PC-9 (cell line): ENCODE results near the gene RASSF3. TPM values are rescaled to one million over a fixed set of nuclear protein-coding genes. Genes with fewer than 3 reads are reported as not detected.

ENCODE experiments used
- BruUV-seq: library from RNA; stranded (reverse); fragments of 400-500 nt; replicated peaks from 2 replicates; lab custom pipeline; 2021; lab: Mats Ljungman, UMichigan
- CTCF ChIA-PET: fragments of 300-600 bp; sonication (Branson Sonifier 250); formaldehyde crosslinking; loops from one replicate; lab custom pipeline; 2022; ENCODE audit warnings: antibody characterized with exemption; lab: Charles Lee
- POLR2A ChIA-PET: fragments of 300-600 bp; sonication (Branson Sonifier 250); formaldehyde crosslinking; loops from one replicate; lab custom pipeline; 2022; ENCODE audit warnings: antibody characterized with exemption; ENCODE audit not compliant: unreplicated experiment; lab: Charles Lee
- DNase-seq, 2 experiments: peaks; one replicate each; pipeline versions ENCODE4 v3.0.0 to v3.0.0-alpha.2; 2015 to 2022; ENCODE audit warnings: mixed read lengths in 1 of 2
- H2AFZ ChIP-seq: fragments of 200-600 bp; sonication (generic); 2 replicates; pipeline ENCODE4 v1.8.1; 2017; ENCODE audit warnings: antibody characterized with exemption
- H3F3A ChIP-seq: fragments of 200-600 bp; sonication (generic); 2 replicates; pipeline ENCODE4 v1.8.1; 2017; ENCODE audit warnings: antibody characterized with exemption, mild to moderate bottlenecking, low read depth; ENCODE audit not compliant: insufficient read depth
- H3K27ac ChIP-seq: fragments of 200-600 bp; sonication (generic); 2 replicates; pipeline ENCODE4 v1.6.1; 2016; ENCODE audit warnings: mixed run types
- H3K27me3 ChIP-seq: fragments of 200-600 bp; sonication (generic); 2 replicates; pipeline ENCODE4 v1.6.1; 2016; ENCODE audit warnings: low read depth, mixed run types; ENCODE audit not compliant: insufficient read depth
- H3K36me3 ChIP-seq: fragments of 200-600 bp; sonication (generic); 2 replicates; pipeline ENCODE4 v1.6.1; 2016; ENCODE audit warnings: low read depth, mixed run types
- H3K4me1 ChIP-seq: fragments of 200-600 bp; sonication (generic); replicated peaks from 2 replicates; pipeline ENCODE4 v1.6.1; 2016; ENCODE audit warnings: mixed run types; ENCODE audit not compliant: insufficient read depth
- H3K4me2 ChIP-seq: fragments of 200-600 bp; sonication (generic); 2 replicates; pipeline ENCODE4 v1.6.1; 2017; ENCODE audit warnings: mixed run types
- H3K4me3 ChIP-seq: fragments of 200-600 bp; sonication (generic); 2 replicates; pipeline ENCODE4 v1.6.1; 2016; ENCODE audit warnings: mixed run types
- H3K79me2 ChIP-seq: fragments of 200-600 bp; sonication (generic); 2 replicates; pipeline ENCODE4 v1.6.1; 2017; ENCODE audit warnings: low read depth, mixed run types
- H3K9me2 ChIP-seq: fragments of 200-600 bp; sonication (generic); 2 replicates; pipeline ENCODE4 v1.8.1; 2017; ENCODE audit warnings: mild to moderate bottlenecking; ENCODE audit not compliant: insufficient read depth
- H3K9me3 ChIP-seq: fragments of 200-600 bp; sonication (generic); 2 replicates; pipeline ENCODE4 v1.8.1; 2016; ENCODE audit warnings: low read depth; ENCODE audit not compliant: insufficient read depth
- H4K20me1 ChIP-seq: fragments of 200-600 bp; sonication (generic); 2 replicates; pipeline ENCODE4 v1.8.1; 2017; ENCODE audit not compliant: insufficient read depth
- CTCF ChIP-seq: fragments of 200-600 bp; sonication (generic); conservative IDR thresholded peaks from 2 replicates; pipeline ENCODE4 v1.6.1; 2017; ENCODE audit warnings: mixed run types, antibody characterized with exemption, mild to moderate bottlenecking, moderate library complexity
- EZH2 ChIP-seq: fragments of 200-600 bp; sonication (generic); IDR thresholded peaks from 2 replicates; pipeline ENCODE4 v1.8.0; 2017; ENCODE audit warnings: antibody characterized with exemption, low read depth
- intact Hi-C: fragments of 100-400 bp; cut with micrococcal nuclease; formaldehyde crosslinking; loops from one replicate; pipeline ENCODE4 v1.10.0; 2022; ENCODE audit not compliant: unreplicated experiment
- total RNA-seq: library from RNA; stranded (reverse); gene quantifications from 2 replicates; pipeline ENCODE4 v1.2.3, GENCODE V29; 2021

The RASSF3 gene
- total RNA-seq, 1 experiment from 2014 or later = 38.9 TPM

GRCh38 chr12:64743206-64743605, 132.9 kb downstream of the RASSF3 start:
- Histone ChIP-seq H3F3A (peaks cover 24% of the 10 kb centered on the region), H3K4me2 (no peak overlapping the region), H3K9me3 (no peaks in the 10 kb centered on the region), H3K79me2 (no peaks in the 10 kb centered on the region), H4K20me1 (no peaks in the 10 kb centered on the region), H3K4me3 (no peak overlapping the region), H3K4me1 (peaks cover 31% of the 10 kb centered on the region), H3K9me2 (no peaks in the 10 kb centered on the region), H3K27ac (no peak overlapping the region; the same call in 1 of the 2 replicates), H2AFZ (no peak overlapping the region), H3K27me3 (no peaks in the 10 kb centered on the region), H3K36me3 (peaks cover 38% of the 10 kb centered on the region)
- TF ChIP-seq EZH2 = no peak
- TF ChIP-seq CTCF = no peak
- BruUV-seq = no TSS peak
- intact Hi-C loops = no loop called here
- ChIA-PET CTCF (no interaction called here), POLR2A (no interaction called here)
- no peak for DNase-seq

- intact Hi-C loops = no loop called here
- peak in 1 of 2 experiments; percentile 64 for DNase-seq
- Histone ChIP-seq H3K4me1 (peaks cover 30% of the 10 kb centered on the region), H3K4me2 (peak overlapping the region; percentile 67), H3K4me3 (peak overlapping the region; percentile 34; the same call in 1 of the 2 replicates), H3K36me3 (peaks cover 32% of the 10 kb centered on the region), H3F3A (peaks cover 24% of the 10 kb centered on the region), H3K9me3 (no peaks in the 10 kb centered on the region), H2AFZ (no peak overlapping the region), H3K79me2 (no peaks in the 10 kb centered on the region), H4K20me1 (no peaks in the 10 kb centered on the region), H3K27ac (peak overlapping the region; percentile 62), H3K9me2 (no peaks in the 10 kb centered on the region), H3K27me3 (no peaks in the 10 kb centered on the region)
- POLR2A ChIA-PET = interaction anchor here (0.6 kb wide), 1 partner anchor 1291 kb away, joined by 22 read pairs; no protein-coding TSS in a partner anchor
- TF ChIP-seq CTCF = no peak
- no peak for TF ChIP-seq EZH2
- BruUV-seq = no TSS peak
- CTCF ChIA-PET = no interaction called here
Observed at GRCh38 chr12:64744422-64745258, 134.3 kb downstream of the RASSF3 start.

- Histone ChIP-seq H3K27ac (0 out of 2 replicates have a peak overlapping the region, but pooled peaks have one; percentile 33), H3K9me2 (no peaks in the 10 kb centered on the region), H3K36me3 (peaks cover 35% of the 10 kb centered on the region), H3K9me3 (no peaks in the 10 kb centered on the region), H3K4me3 (no peak overlapping the region), H4K20me1 (no peaks in the 10 kb centered on the region), H3F3A (peaks cover 24% of the 10 kb centered on the region), H2AFZ (no peak overlapping the region), H3K79me2 (no peaks in the 10 kb centered on the region), H3K4me2 (no peak overlapping the region), H3K4me1 (peaks cover 30% of the 10 kb centered on the region), H3K27me3 (no peaks in the 10 kb centered on the region)
- TF ChIP-seq CTCF = no peak
- no peak for TF ChIP-seq EZH2
- ChIA-PET POLR2A (interaction anchor here (0.6 kb wide), 1 partner anchor 1291 kb away, joined by 22 read pairs; no protein-coding TSS in a partner anchor), CTCF (no interaction called here)
- no TSS peak for BruUV-seq
- intact Hi-C loops = no loop called here
- DNase-seq = peak in 1 of 2 experiments; percentile 4
Observed at GRCh38 chr12:64745259-64745807, 135.0 kb downstream of the RASSF3 start.
